Subcutaneous abdominal adipose tissue (tissue), 5 donors: ENCODE data around the gene ZNF106.

Experiments used
- H3K27ac ChIP-seq: one replicate; pipeline ENCODE4 v1.7.0; 2013; ENCODE audit warnings: low read depth, mild to moderate bottlenecking, inconsistent platforms, low read length, moderate library complexity
- H3K27me3 ChIP-seq, 5 donors: one replicate each; pipeline ENCODE4 v1.7.0; 2013; ENCODE audit warnings: low read length in 5 of 5, inconsistent platforms in 1 of 5; ENCODE audit not compliant: control insufficient read depth in 5 of 5, insufficient read depth in 4 of 5
- H3K36me3 ChIP-seq, 5 donors: one replicate each; pipeline ENCODE4 v1.7.0; 2013; ENCODE audit warnings: low read length in 5 of 5; ENCODE audit not compliant: control insufficient read depth in 5 of 5, insufficient read depth in 5 of 5
- H3K4me1 ChIP-seq, 5 donors: one replicate each; pipeline ENCODE4 v1.7.0; 2013; ENCODE audit warnings: low read length in 5 of 5, mild to moderate bottlenecking in 3 of 5, moderate library complexity in 1 of 5; ENCODE audit not compliant: control insufficient read depth in 5 of 5, insufficient read depth in 5 of 5
- H3K4me3 ChIP-seq, 5 donors: one replicate each; pipeline ENCODE4 v1.7.0; 2013; ENCODE audit warnings: low read length in 5 of 5, low read depth in 1 of 5
- H3K9ac ChIP-seq, 5 donors: one replicate each; pipeline ENCODE4 v1.7.0; 2013; ENCODE audit warnings: low read length in 5 of 5, mild to moderate bottlenecking in 4 of 5, moderate library complexity in 3 of 5
- H3K9me3 ChIP-seq, 5 donors: one replicate each; pipeline ENCODE4 v1.7.0; 2013; ENCODE audit warnings: low read length in 5 of 5; ENCODE audit not compliant: control insufficient read depth in 5 of 5
- donor health status: healthy.
- donor health status: healthy.
- donor health status: healthy.
- donor health status: healthy.
- donor health status: healthy.

The ZNF106 gene

DNA sequence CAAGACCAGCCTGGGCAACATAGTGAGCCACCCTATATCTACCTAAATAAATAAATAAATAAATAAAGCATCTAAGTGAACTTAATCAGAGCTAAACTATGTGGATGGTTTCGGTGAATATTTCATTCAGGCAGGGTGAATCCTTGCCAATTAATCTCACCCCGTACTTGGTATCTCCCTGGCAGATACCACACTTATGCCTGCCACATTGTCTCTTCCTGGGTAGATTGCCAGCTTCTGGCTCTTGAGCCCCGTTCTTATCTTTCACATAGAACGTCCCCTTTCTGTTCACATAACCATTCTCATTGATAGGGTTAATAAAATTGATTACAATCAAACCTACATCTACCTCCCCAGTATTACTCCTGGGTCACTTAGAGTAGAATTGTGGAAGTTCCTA is 11.5 kb upstream of the ZNF106 start:
- H3K4me3 ChIP-seq = no peak overlapping the region
- no peaks in the 10 kb centered on the region for H3K36me3 ChIP-seq
- no peaks in the 10 kb centered on the region for H3K27me3 ChIP-seq
- no peaks in the 10 kb centered on the region for H3K9me3 ChIP-seq
- H3K27ac ChIP-seq = no peak overlapping the region
- peaks cover 0 to 44% (median 34%) of the 10 kb centered on the region in 5 donors for H3K4me1 ChIP-seq
- H3K9ac ChIP-seq = no peak overlapping the region

DNA sequence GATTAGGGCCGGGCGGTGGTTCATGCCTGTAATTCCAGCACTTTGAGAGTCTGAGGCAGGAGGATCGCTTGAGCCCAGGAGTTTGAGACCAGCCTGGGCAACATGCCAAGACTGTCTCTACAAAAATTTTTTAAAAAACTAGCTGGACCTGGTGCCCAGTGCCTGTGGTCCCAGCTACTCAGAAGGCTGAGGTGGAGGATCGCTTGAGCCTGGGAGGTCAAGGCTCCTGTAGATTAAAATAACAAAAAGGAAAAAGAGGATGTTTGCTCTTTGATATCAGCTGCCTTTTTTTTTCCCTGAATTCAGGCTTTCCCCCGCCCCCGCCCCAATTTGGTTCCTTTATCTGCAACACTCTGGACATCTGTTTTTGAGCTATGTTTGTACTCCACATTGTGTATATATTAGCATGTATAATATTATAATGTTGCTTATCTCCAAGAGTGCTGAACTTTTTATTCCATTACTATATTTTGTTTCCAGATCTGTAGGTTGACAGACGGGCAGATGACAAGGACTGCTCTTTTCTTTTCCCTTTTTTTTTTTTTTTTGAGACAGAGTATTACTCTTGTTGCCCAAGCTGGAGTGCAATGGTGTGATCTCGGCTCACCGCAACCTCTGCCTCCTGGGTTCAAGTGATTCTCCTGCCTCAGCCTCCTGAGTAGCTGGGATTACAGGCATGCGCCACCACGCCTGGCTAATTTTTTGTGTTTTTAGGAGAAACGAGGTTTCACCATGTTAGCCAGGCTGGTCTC is 9.1 kb upstream of the ZNF106 start:
- Histone ChIP-seq H3K9ac (peak overlapping the region in 1 of 5 donors; percentile 11), H3K27me3 (no peaks in the 10 kb centered on the region), H3K27ac (peak overlapping the region; percentile 50), H3K4me3 (no peak overlapping the region), H3K36me3 (no peaks in the 10 kb centered on the region), H3K9me3 (no peaks in the 10 kb centered on the region), H3K4me1 (peaks cover 2 to 61% (median 46%) of the 10 kb centered on the region in 5 donors)

DNA sequence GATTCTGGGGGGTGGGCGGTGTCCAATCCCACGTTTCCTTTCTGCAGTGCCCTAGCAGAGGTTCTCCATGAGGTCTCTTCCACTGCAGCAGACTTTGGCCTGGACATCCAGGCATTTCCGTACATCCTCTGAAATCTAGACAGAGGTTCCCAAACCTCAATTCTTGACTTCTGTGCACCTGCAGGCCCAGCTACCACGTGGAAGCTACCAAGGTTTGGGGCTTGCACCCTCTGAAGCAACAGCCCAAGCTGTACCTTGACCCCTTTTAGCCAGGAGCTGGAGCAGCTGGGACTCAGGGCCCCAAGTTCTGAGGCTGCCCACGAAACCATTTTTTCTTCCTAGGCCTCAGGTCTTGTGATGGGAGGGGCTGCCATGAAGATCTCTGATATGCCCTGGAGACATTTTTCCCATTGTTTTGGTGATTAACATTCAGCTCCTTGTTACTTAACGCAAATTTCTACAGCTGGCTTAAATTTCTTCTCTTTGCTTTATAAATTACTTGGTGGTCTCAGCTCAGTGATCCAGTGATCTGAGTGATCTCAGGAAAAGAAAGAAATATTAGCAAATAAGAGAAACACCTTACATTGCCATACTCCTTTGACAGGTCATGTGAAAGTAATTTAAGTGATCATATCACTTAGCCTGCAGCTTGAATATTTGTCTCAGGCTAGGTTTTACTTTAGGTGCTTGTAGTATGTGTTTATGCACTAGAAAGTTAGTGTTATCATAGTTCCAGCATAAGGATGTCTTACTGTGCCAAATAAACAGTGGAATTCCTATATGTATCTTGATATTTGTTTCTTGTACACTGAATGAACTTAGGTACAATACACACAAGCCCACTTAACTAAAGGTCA is 7.5 kb upstream of the ZNF106 start:
- no peaks in the 10 kb centered on the region for H3K9me3 ChIP-seq
- peaks cover 5 to 73% (median 53%) of the 10 kb centered on the region in 5 donors for H3K4me1 ChIP-seq
- no peaks in the 10 kb centered on the region for H3K36me3 ChIP-seq
- H3K27me3 ChIP-seq = no peaks in the 10 kb centered on the region
- peak overlapping the region; percentile 57 for H3K27ac ChIP-seq
- H3K9ac ChIP-seq = peak overlapping the region in 1 of 5 donors; percentile 16
- no peak overlapping the region for H3K4me3 ChIP-seq

DNA sequence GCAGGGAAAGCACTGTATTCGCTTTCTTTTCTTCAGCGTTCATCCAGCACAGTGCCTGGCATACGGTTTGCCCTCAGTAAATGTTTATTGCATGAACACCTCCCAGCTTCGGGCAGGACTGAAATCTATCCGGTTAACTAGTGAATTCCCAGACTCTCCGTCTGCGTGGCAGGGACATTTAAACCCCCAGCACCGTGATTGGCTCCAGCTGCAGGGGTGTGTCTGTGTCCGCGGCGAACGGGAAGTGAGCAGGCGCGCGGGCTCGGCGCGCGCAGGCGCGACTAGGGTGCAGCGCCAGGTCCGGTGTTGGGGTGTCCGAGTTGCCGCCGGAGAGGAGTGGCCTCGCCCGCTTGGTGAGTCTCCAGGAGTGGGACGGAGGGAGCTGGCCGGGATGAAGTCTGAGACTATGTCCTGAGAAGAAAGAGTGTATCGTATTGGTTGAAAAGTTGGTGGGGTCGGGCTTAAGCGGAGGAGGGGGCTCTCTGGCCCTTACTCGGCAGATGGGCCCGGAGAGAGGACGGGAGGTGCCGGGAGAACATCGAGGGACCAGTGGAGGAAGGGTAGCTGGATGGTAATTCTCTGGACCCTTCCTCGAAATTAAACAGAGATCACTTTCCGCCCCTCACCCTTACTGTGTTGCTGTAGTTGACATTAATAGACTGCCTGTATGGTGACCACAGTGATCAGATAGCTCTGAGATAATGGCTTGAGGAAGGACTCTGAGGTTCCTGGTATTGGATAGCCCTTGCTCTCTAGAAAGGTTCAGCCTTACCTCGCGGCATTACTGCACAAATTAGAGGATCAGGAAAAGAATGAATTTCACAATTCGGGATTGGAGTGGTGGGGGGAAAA is 4.6 kb upstream of the ZNF106 start, which contains the start of gene SNAP23:
SNAP23 (plus strand) TSS at position 274 of the 852 bp plus-strand sequence. CDS start 16,213 bp downstream, outside the sequence.
- Histone ChIP-seq H3K36me3 (no peaks in the 10 kb centered on the region), H3K9me3 (no peaks in the 10 kb centered on the region), H3K9ac (peak within 1 kb of the TSS; percentile 85 to 99 (median 98)), H3K27me3 (no peaks in the 10 kb centered on the region), H3K4me3 (peak within 1 kb of the TSS; percentile 75 to 99 (median 95)), H3K27ac (peak within 1 kb of the TSS; percentile 100), H3K4me1 (peaks cover 5 to 77% (median 47%) of the 10 kb centered on the region in 5 donors)

DNA sequence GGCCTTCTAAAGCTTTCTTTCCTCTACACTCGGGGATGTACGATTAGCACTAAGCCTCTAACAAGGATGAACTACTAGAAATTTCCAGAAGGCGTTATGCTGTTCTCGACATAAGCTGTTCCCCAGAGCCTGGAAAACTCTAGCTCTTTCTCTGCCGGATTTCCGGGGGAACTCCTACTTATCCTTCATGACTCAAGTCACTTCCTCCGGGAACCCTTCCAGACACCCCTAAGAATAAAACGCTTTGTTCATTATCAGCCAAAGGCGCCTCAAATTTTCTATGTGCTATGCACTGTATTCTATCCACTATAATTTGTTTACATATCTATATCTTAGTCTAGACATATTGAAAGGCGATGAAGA is 4.0 kb upstream of the ZNF106 start:
- H3K27ac ChIP-seq = peak overlapping the region; percentile 100
- peak overlapping the region; percentile 85 to 99 (median 98) for H3K9ac ChIP-seq
- peaks cover 5 to 74% (median 47%) of the 10 kb centered on the region in 5 donors for H3K4me1 ChIP-seq
- H3K36me3 ChIP-seq = no peaks in the 10 kb centered on the region
- H3K27me3 ChIP-seq = no peaks in the 10 kb centered on the region
- no peaks in the 10 kb centered on the region for H3K9me3 ChIP-seq
- H3K4me3 ChIP-seq = peak overlapping the region; percentile 75 to 95 (median 94)

DNA sequence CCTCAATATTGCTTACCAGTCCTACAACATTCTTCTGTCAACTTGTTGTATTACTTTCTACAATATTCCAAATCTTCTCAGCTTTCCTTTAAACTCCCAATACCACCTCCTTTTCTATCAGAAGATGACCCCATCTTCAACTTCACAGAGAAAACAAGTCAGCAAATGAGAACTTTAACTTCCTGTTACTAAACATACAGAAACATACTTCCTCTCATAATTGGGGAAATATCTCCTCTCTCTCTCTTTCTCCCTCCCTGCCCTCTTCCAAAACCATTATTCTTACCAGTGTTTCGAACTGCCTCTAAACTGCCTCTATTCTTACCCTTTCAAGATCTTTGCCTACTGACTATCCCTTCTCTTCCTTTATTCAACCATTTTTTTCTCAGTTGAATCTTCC is 2.7 kb upstream of the ZNF106 start:
- Histone ChIP-seq H3K9ac (peak overlapping the region in 2 of 5 donors; percentile 7 to 31), H3K9me3 (no peaks in the 10 kb centered on the region), H3K4me1 (peaks cover 5 to 68% (median 44%) of the 10 kb centered on the region in 5 donors), H3K36me3 (no peaks in the 10 kb centered on the region), H3K4me3 (peak overlapping the region in 1 of 5 donors; percentile 6), H3K27ac (peak overlapping the region; percentile 100), H3K27me3 (no peaks in the 10 kb centered on the region)

DNA sequence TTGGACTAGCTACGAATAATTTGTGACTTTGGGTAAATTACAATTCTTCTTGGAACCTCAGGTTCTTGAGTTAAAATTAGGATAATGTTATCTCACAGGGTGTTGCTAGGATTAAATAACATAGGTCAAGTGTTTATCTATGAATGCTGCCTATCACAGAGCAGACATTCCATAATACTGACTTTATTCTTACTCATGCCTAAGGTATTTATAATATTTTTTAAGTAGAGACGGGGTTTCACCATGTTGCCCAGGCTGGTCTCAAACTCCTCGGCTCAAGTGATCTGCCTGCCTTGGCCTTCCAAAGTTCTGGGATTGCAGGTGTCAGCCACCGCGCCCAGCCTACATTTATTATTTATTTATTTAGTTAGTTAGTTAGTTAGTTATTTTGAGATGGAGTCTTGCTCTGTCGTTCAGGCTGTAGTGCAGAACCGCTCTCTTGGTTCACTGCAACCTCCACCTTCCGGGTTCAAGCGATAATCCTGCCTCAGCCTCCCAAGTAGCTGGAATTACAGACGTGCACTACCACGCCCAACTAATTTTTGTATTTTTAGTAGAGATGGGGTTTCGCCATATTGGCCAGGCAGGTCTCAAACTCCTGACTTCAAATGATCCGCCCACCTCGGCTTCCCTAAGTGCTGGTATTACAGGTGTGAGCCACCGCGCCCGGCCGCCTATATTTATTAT is 741 bp upstream of the ZNF106 start:
- Histone ChIP-seq H3K27me3 (no peaks in the 10 kb centered on the region), H3K9me3 (no peaks in the 10 kb centered on the region), H3K4me1 (peaks cover 5 to 56% (median 37%) of the 10 kb centered on the region in 5 donors), H3K4me3 (peak overlapping the region; percentile 83 to 99 (median 95)), H3K27ac (peak overlapping the region; percentile 99), H3K9ac (peak overlapping the region; percentile 95 to 99 (median 98)), H3K36me3 (no peaks in the 10 kb centered on the region)

DNA sequence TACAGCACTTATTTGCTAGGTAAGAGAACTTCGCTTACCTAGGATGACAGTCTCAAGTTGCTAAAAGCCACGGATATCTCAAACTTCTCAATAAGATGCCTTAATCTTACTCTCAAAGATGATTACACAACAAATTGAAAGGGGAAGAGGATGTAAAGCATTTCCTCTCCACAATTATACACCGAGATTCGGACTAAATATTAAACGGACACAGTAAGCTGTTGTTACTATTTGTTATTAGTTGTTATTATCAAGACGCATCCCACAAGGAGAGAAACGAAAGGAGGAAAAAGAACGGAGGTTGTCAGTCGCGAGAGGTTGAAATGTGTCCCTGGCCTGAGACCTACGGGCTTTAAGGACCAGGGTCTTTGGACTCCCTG is 660 bp downstream of the ZNF106 start:
- peaks cover 5 to 44% (median 27%) of the 10 kb centered on the region in 5 donors for H3K4me1 ChIP-seq
- H3K36me3 ChIP-seq = peaks cover 0 to 2% (median 0%) of the 10 kb centered on the region in 5 donors
- peak overlapping the region; percentile 83 to 99 (median 92) for H3K4me3 ChIP-seq
- H3K27ac ChIP-seq = peak overlapping the region; percentile 99
- peak overlapping the region; percentile 95 to 99 (median 98) for H3K9ac ChIP-seq
- H3K9me3 ChIP-seq = no peaks in the 10 kb centered on the region
- H3K27me3 ChIP-seq = no peaks in the 10 kb centered on the region

DNA sequence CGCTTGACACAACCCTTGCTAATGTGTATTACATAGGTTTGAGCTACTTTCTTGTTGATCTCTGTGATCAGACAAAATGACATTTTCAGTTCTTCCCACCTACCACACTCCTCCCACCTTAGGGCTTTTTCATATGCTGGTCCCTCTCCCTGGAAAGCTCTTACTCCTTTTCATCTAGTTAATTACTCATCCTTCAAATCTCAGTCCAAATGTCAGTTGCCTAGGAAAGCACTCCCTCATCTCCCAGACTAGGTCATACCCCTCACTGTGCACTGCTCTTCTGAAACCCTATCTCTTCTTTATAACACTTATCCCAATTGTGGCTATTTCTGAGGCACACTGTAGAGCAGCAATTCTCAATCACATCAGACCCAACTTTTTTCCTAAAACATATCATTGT is 7.3 kb downstream of the ZNF106 start:
- Histone ChIP-seq H3K9ac (no peak overlapping the region), H3K27ac (no peak overlapping the region), H3K27me3 (no peaks in the 10 kb centered on the region), H3K36me3 (peaks cover 0 to 4% (median 0%) of the 10 kb centered on the region in 5 donors), H3K9me3 (no peaks in the 10 kb centered on the region), H3K4me3 (no peak overlapping the region), H3K4me1 (peaks cover 0 to 3% (median 0%) of the 10 kb centered on the region in 5 donors)
